ENCODE data around the gene DESI1.

DNA sequence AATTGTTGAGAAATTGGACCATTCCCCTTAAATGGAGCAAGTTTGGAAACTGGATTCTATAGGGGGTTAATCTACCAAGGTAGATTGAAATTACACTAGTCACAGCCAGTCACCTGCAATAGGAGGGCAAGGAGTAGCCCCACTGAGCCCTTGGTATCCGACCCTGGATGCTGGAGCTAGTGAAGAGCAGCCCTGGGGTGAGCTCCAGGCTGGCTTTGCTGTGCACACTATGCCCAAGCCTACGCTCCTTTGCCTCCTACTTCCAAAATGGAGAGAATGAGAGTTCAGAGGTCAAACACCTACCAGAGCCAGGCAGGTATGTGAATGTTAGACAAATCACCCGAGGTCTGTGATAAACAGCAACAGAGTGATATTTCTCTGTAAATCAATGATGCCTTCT, 44.1 kb upstream of the DESI1 start:
- TF ChIP-seq, protein P1, sequence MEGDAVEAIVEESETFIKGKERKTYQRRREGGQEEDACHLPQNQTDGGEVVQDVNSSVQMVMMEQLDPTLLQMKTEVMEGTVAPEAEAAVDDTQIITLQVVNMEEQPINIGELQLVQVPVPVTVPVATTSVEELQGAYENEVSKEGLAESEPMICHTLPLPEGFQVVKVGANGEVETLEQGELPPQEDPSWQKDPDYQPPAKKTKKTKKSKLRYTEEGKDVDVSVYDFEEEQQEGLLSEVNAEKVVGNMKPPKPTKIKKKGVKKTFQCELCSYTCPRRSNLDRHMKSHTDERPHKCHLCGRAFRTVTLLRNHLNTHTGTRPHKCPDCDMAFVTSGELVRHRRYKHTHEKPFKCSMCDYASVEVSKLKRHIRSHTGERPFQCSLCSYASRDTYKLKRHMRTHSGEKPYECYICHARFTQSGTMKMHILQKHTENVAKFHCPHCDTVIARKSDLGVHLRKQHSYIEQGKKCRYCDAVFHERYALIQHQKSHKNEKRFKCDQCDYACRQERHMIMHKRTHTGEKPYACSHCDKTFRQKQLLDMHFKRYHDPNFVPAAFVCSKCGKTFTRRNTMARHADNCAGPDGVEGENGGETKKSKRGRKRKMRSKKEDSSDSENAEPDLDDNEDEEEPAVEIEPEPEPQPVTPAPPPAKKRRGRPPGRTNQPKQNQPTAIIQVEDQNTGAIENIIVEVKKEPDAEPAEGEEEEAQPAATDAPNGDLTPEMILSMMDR (tag by site-specific recombination; IDR thresholded peaks at IDR 0.05) = no peak
- TF ChIP-seq ZBTB17 (tag by site-specific recombination; IDR thresholded peaks at IDR 0.05) (no peak), MZF1 (tag by site-specific recombination; IDR thresholded peaks at IDR 0.05; ENCODE audit: borderline replicate concordance) (no peak), ZNF558 (tag by site-specific recombination; IDR thresholded peaks at IDR 0.05) (no peak), SETDB1 (IDR thresholded peaks at IDR 0.05; ENCODE audit: insufficient read length, low read length) (no peak), SALL2 (tag by site-specific recombination; IDR thresholded peaks at IDR 0.05; ENCODE audit: borderline replicate concordance) (no peak), ZNF221 (tag by site-specific recombination; IDR thresholded peaks at IDR 0.05; ENCODE audit: borderline replicate concordance) (no peak), SP2 (tag by site-specific recombination; IDR thresholded peaks at IDR 0.05) (no peak), ZNF394 (tag by site-specific recombination; IDR thresholded peaks at IDR 0.05; ENCODE audit: borderline replicate concordance) (no peak)
- TF ChIP-seq, protein P2, sequence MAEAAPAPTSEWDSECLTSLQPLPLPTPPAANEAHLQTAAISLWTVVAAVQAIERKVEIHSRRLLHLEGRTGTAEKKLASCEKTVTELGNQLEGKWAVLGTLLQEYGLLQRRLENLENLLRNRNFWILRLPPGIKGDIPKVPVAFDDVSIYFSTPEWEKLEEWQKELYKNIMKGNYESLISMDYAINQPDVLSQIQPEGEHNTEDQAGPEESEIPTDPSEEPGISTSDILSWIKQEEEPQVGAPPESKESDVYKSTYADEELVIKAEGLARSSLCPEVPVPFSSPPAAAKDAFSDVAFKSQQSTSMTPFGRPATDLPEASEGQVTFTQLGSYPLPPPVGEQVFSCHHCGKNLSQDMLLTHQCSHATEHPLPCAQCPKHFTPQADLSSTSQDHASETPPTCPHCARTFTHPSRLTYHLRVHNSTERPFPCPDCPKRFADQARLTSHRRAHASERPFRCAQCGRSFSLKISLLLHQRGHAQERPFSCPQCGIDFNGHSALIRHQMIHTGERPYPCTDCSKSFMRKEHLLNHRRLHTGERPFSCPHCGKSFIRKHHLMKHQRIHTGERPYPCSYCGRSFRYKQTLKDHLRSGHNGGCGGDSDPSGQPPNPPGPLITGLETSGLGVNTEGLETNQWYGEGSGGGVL (tag by site-specific recombination; IDR thresholded peaks at IDR 0.05) = no peak
